DND-41 (cell line): ENCODE data around the gene BCL6.
A peak's percentile ranks its signal among the peaks of the same experiment; 100 is the strongest.

Experiments
- ATAC-seq: fragments of 200-7000 bp; cut with Tn5 transposase; 3 replicates; pipeline ENCODE4 v1.9.1; 2021; ENCODE audit warnings: low read depth; ENCODE audit not compliant: insufficient read depth
- DNase-seq: peaks from one replicate; pipeline ENCODE4 v3.0.0-alpha.2; 2020
- H2AFZ ChIP-seq: 2 replicates; pipeline ENCODE4 v1.6.0; 2012; ENCODE audit warnings: low read depth, low read length
- H3K27ac ChIP-seq: 2 replicates; pipeline ENCODE4 v1.5.1; 2012; ENCODE audit warnings: low read length, inconsistent platforms
- H3K27me3 ChIP-seq: fragments of 200-600 bp; sonication (generic); 2 replicates; pipeline ENCODE4 v1.6.0; 2012; ENCODE audit warnings: low read length, mild to moderate bottlenecking, inconsistent platforms; ENCODE audit not compliant: insufficient read depth, poor library complexity
- H3K36me3 ChIP-seq: 2 replicates; pipeline ENCODE4 v1.5.1; 2012; ENCODE audit warnings: low read length, inconsistent platforms; ENCODE audit not compliant: insufficient read depth
- H3K4me1 ChIP-seq: 2 replicates; pipeline ENCODE4 v1.5.1; 2012; ENCODE audit warnings: mild to moderate bottlenecking, low read length; ENCODE audit not compliant: insufficient read depth
- H3K4me2 ChIP-seq: 2 replicates; pipeline ENCODE4 v1.6.0; 2012; ENCODE audit warnings: mild to moderate bottlenecking, moderate library complexity, low read length, inconsistent platforms; ENCODE audit not compliant: insufficient read depth
- H3K4me3 ChIP-seq, 2 experiments: fragments of 200-600 bp in 1 of 2; shearing (Covaris generic) in 1 of 2; 2 replicates each; pipeline ENCODE4 v1.5.1; 2012 to 2016; ENCODE audit warnings: inconsistent platforms in 2 of 2, low read length in 2 of 2, mild to moderate bottlenecking in 2 of 2, low read depth in 1 of 2, moderate library complexity in 1 of 2
- H3K79me2 ChIP-seq: 2 replicates; pipeline ENCODE4 v1.6.0; 2012; ENCODE audit warnings: low read length, inconsistent platforms; ENCODE audit not compliant: insufficient read depth
- H3K9ac ChIP-seq: 2 replicates; pipeline ENCODE4 v1.6.0; 2012; ENCODE audit warnings: low read depth, mild to moderate bottlenecking, inconsistent platforms, low read length, moderate library complexity
- H3K9me3 ChIP-seq: 2 replicates; pipeline ENCODE4 v1.5.1; 2012; ENCODE audit warnings: low read length, moderate library complexity, mild to moderate bottlenecking, inconsistent platforms; ENCODE audit not compliant: insufficient read depth, severe bottlenecking
- H4K20me1 ChIP-seq: 2 replicates; pipeline ENCODE4 v1.6.0; 2012; ENCODE audit warnings: low read length; ENCODE audit not compliant: insufficient read depth
- CTCF ChIP-seq: IDR thresholded peaks from 2 replicates; pipeline ENCODE4 v1.5.1; 2012; ENCODE audit warnings: borderline replicate concordance, low read length, moderate library complexity, mild to moderate bottlenecking; ENCODE audit not compliant: poor library complexity, severe bottlenecking; ENCODE audit errors: extremely low read depth
- EZH2 ChIP-seq: IDR thresholded peaks from 3 replicates; pipeline ENCODE4 v1.6.1; 2012; ENCODE audit warnings: borderline replicate concordance, low read depth, mild to moderate bottlenecking, moderate library complexity, low read length, inconsistent platforms; ENCODE audit not compliant: severe bottlenecking

Gene BCL6

DNA sequence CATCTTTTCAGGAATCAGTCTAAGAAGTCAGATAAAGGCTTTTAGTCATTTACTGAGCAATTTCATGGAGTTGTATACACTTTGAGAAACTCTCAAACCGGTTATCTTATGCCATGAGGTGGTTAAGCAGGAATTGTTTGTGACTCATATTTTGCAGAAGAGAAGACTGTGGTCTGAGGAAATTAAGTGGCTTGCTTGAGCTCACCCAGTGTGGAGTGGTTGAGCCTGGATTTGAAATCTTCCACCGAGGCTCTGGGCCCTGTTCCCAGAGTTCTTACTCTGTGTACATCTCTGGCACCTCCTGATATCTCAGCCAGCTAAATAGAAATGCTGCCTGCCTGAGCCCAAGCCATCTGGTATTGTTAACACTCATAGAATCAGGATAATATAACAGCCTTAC lies 37.8 kb upstream of the BCL6 start:
- H3K9ac ChIP-seq = no peak overlapping the region
- TF ChIP-seq EZH2 (no peak), CTCF (no peak)

GRCh38 chr3:187782006-187782405 lies 36.7 kb upstream of the BCL6 start:
- H3K27me3 ChIP-seq = no peaks in the 10 kb centered on the region
- no peak overlapping the region for H3K9ac ChIP-seq
- no peak overlapping the region for H3K4me2 ChIP-seq
- H3K9me3 ChIP-seq = no peaks in the 10 kb centered on the region
- peaks cover 13% of the 10 kb centered on the region for H3K4me1 ChIP-seq
- DNase-seq = no peak
- no peaks in the 10 kb centered on the region for H4K20me1 ChIP-seq
- H3K27ac ChIP-seq = no peak overlapping the region
- ATAC-seq = no peak
- H2AFZ ChIP-seq = no peak overlapping the region
- TF ChIP-seq EZH2 = no peak
- no peak for TF ChIP-seq CTCF
- H3K4me3 ChIP-seq = no peak overlapping the region
- H3K36me3 ChIP-seq = no peaks in the 10 kb centered on the region
- H3K79me2 ChIP-seq = no peaks in the 10 kb centered on the region

More for the DNA sequence above, 37.8 kb upstream of the BCL6 start:
- ATAC-seq = no peak
- Histone ChIP-seq H3K27me3 (no peaks in the 10 kb centered on the region), H3K4me1 (peaks cover 2% of the 10 kb centered on the region), H3K79me2 (no peaks in the 10 kb centered on the region), H3K4me3 (no peak overlapping the region), H3K4me2 (no peak overlapping the region), H4K20me1 (no peaks in the 10 kb centered on the region), H2AFZ (no peak overlapping the region), H3K36me3 (no peaks in the 10 kb centered on the region), H3K9me3 (no peaks in the 10 kb centered on the region), H3K27ac (no peak overlapping the region)
- no peak for DNase-seq

DNA sequence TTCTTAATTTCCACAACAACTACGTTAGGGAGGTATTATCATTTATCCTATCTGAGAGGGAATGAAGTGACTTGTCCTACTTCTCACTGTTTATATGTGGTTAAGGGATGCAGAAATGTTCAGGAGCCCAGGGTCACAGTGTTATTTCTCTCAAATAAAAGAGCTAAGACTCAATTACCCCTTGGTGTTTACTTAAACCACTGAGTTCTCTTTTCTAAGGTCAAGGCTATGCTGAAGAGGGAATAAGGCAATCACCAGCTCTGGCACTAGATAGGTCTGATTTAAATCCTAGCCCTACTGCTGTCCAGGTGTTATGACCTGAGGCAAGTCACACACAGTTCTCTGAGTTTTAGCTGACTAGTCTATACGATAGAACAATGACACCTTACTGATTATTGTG lies 35.7 kb upstream of the BCL6 start:
- Histone ChIP-seq H3K9me3 (no peaks in the 10 kb centered on the region), H3K4me1 (peaks cover 15% of the 10 kb centered on the region), H3K27me3 (no peaks in the 10 kb centered on the region), H2AFZ (no peak overlapping the region), H4K20me1 (no peaks in the 10 kb centered on the region), H3K27ac (no peak overlapping the region), H3K4me3 (no peak overlapping the region), H3K9ac (no peak overlapping the region), H3K79me2 (no peaks in the 10 kb centered on the region), H3K36me3 (no peaks in the 10 kb centered on the region), H3K4me2 (no peak overlapping the region)
- TF ChIP-seq EZH2 = no peak
- no peak for TF ChIP-seq CTCF
- DNase-seq (no peak), ATAC-seq (no peak)

- Histone ChIP-seq H3K9me3 (no peaks in the 10 kb centered on the region), H3K9ac (no peak overlapping the region), H3K79me2 (no peaks in the 10 kb centered on the region), H3K4me1 (peaks cover 15% of the 10 kb centered on the region), H3K4me2 (no peak overlapping the region), H3K4me3 (no peak overlapping the region), H3K27me3 (no peaks in the 10 kb centered on the region), H2AFZ (no peak overlapping the region), H3K27ac (peak overlapping the region; percentile 11; the same call in 1 of the 2 replicates), H4K20me1 (no peaks in the 10 kb centered on the region), H3K36me3 (no peaks in the 10 kb centered on the region)
- DNase-seq (no peak), ATAC-seq (no peak)
- TF ChIP-seq CTCF = no peak
- no peak for TF ChIP-seq EZH2
Measured at GRCh38 chr3:187778726-187779125, 33.5 kb upstream of the BCL6 start.
